ENCODE results near the gene RFC2.
A peak's percentile ranks its signal among the peaks of the same experiment; 100 is the strongest.
"Not testable (repeated sequence)": the region's sequence is repeated elsewhere in the genome, so short reads cannot be mapped to it uniquely, and the experiment has no call there.

The RFC2 gene

GRCh38 chr7:74256491-74257408, 2.6 kb upstream of the RFC2 start:
- Histone ChIP-seq H3K27ac (ENCODE audit: low read depth, low read length) (no peak overlapping the region), H3K4me3 (ENCODE audit: low read depth in 1 of 2, low read length in 2 of 2) (no peak overlapping the region), H3K27me3 (ENCODE audit: control insufficient read depth in 1 of 2, insufficient read depth in 2 of 2, low read length in 2 of 2) (no peaks in the 10 kb centered on the region), H3K9me3 (ENCODE audit: low read length) (no peaks in the 10 kb centered on the region), H3K4me1 (ENCODE audit: insufficient read depth, low read length) (peaks cover 12% of the 10 kb centered on the region), H3K9ac (ENCODE audit: low read length) (no peak overlapping the region), H3K36me3 (ENCODE audit: insufficient read depth, low read length) (no peaks in the 10 kb centered on the region)

DNA sequence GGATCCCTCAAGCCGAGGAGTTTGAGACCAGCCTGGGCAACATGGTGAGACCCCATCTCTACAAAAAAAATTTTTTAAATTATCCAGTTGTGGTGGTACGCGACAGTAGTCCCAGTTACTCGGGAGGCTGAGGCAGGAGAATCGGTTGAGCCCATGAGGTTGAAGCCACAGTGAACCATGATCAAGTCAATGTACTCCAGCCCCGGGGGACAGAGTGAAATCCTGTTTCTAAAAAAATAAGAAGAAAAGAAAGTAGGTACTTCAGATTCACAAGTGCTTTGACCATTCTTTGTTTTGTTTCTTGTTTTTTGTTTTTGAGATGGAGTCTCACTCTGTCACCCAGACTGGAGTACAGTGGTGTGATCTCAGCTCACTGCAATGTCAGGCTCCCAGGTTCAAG, 1.3 kb upstream of the RFC2 start:
- H3K36me3 ChIP-seq (ENCODE audit: insufficient read depth, low read length); H3K9ac ChIP-seq (ENCODE audit: low read length); H3K4me3 ChIP-seq (ENCODE audit: low read depth in 1 of 2, low read length in 2 of 2); H3K9me3 ChIP-seq (ENCODE audit: low read length); H3K27me3 ChIP-seq (ENCODE audit: control insufficient read depth in 1 of 2, insufficient read depth in 2 of 2, low read length in 2 of 2): not testable (repeated sequence)
- peaks cover 12% of the 10 kb centered on the region for H3K4me1 ChIP-seq (ENCODE audit: insufficient read depth, low read length)
- peak overlapping the region; percentile 79 for H3K27ac ChIP-seq (ENCODE audit: low read depth, low read length)

- peak overlapping the region; percentile 79 for H3K27ac ChIP-seq (ENCODE audit: low read depth, low read length)
- peak overlapping the region; percentile 85 to 93 for H3K4me3 ChIP-seq (ENCODE audit: low read depth in 1 of 2, low read length in 2 of 2)
- H3K9me3 ChIP-seq (ENCODE audit: low read length), result no peaks in the 10 kb centered on the region
- peaks cover 12% of the 10 kb centered on the region for H3K4me1 ChIP-seq (ENCODE audit: insufficient read depth, low read length)
- H3K9ac ChIP-seq (ENCODE audit: low read length), result peak overlapping the region; percentile 45
- H3K27me3 ChIP-seq (ENCODE audit: control insufficient read depth in 1 of 2, insufficient read depth in 2 of 2, low read length in 2 of 2), result no peaks in the 10 kb centered on the region
- no peaks in the 10 kb centered on the region for H3K36me3 ChIP-seq (ENCODE audit: insufficient read depth, low read length)
Measured at GRCh38 chr7:74254858-74255379, 720 bp upstream of the RFC2 start.

DNA sequence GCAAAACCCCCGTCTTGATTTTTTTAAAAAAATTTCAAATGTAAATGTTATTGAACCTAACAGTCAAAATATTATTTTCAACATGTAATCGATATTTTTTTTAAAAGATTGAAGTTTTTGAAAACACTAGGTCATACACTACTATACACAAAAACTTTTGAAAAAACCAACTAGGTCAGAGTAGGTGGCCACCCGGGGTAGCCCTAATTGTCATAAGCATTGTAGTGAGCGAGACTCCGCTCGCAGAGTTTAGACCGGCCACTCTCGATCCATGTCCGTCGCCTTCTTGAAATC, 417 bp downstream of the RFC2 start:
- Histone ChIP-seq H3K9me3 (ENCODE audit: low read length) (no peaks in the 10 kb centered on the region), H3K9ac (ENCODE audit: low read length) (peak overlapping the region; percentile 66), H3K27ac (ENCODE audit: low read depth, low read length) (peak overlapping the region; percentile 79), H3K36me3 (ENCODE audit: insufficient read depth, low read length) (peaks cover 5% of the 10 kb centered on the region), H3K4me3 (ENCODE audit: low read depth in 1 of 2, low read length in 2 of 2) (peak overlapping the region; percentile 85 to 93), H3K27me3 (ENCODE audit: control insufficient read depth in 1 of 2, insufficient read depth in 2 of 2, low read length in 2 of 2) (no peaks in the 10 kb centered on the region), H3K4me1 (ENCODE audit: insufficient read depth, low read length) (peaks cover 12% of the 10 kb centered on the region)

GRCh38 chr7:74253331-74253730, 868 bp downstream of the RFC2 start:
- H3K9me3 ChIP-seq (ENCODE audit: low read length), result no peaks in the 10 kb centered on the region
- peaks cover 12% of the 10 kb centered on the region for H3K4me1 ChIP-seq (ENCODE audit: insufficient read depth, low read length)
- H3K27me3 ChIP-seq (ENCODE audit: control insufficient read depth in 1 of 2, insufficient read depth in 2 of 2, low read length in 2 of 2), result no peaks in the 10 kb centered on the region
- H3K36me3 ChIP-seq (ENCODE audit: insufficient read depth, low read length), result peaks cover 6% of the 10 kb centered on the region
- no peak overlapping the region for H3K27ac ChIP-seq (ENCODE audit: low read depth, low read length)
- H3K4me3 ChIP-seq (ENCODE audit: low read depth in 1 of 2, low read length in 2 of 2), result peak overlapping the region; percentile 85 to 93
- no peak overlapping the region for H3K9ac ChIP-seq (ENCODE audit: low read length)

GRCh38 chr7:74252893-74253292, 1.3 kb downstream of the RFC2 start:
- Histone ChIP-seq H3K4me3 (ENCODE audit: low read depth in 1 of 2, low read length in 2 of 2) (peak overlapping the region in 1 of 2 donors; percentile 93), H3K4me1 (ENCODE audit: insufficient read depth, low read length) (peaks cover 12% of the 10 kb centered on the region), H3K27me3 (ENCODE audit: control insufficient read depth in 1 of 2, insufficient read depth in 2 of 2, low read length in 2 of 2) (no peaks in the 10 kb centered on the region), H3K9me3 (ENCODE audit: low read length) (no peaks in the 10 kb centered on the region), H3K9ac (ENCODE audit: low read length) (no peak overlapping the region), H3K27ac (ENCODE audit: low read depth, low read length) (no peak overlapping the region), H3K36me3 (ENCODE audit: insufficient read depth, low read length) (peaks cover 6% of the 10 kb centered on the region)

- not testable (repeated sequence) for H3K36me3 ChIP-seq (ENCODE audit: insufficient read depth, low read length); H3K4me1 ChIP-seq (ENCODE audit: insufficient read depth, low read length); H3K9ac ChIP-seq (ENCODE audit: low read length); H3K27me3 ChIP-seq (ENCODE audit: control insufficient read depth in 1 of 2, insufficient read depth in 2 of 2, low read length in 2 of 2); H3K4me3 ChIP-seq (ENCODE audit: low read depth in 1 of 2, low read length in 2 of 2); H3K9me3 ChIP-seq (ENCODE audit: low read length); H3K27ac ChIP-seq (ENCODE audit: low read depth, low read length)
Measured at GRCh38 chr7:74249058-74249457, 5.1 kb downstream of the RFC2 start.

DNA sequence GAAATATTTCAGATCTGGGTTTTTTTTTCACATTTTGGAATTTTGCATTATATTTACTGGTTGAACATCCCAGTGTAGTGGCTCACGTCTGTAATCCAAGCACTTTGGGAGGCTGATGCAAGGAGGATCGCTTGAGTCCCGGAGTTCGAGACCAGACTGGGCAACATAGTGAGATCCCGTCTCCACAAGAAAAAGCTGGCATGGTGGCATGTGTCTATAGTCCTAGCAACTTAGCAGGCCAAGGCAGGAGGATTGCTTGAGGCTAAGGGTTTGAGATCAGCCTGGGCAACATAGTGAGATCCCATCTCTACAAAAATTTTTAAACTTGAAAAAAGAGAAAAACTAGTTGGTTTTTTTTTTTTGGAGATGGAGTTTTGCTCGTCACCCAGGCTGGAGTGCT, 6.0 kb downstream of the RFC2 start:
- no peak overlapping the region for H3K4me3 ChIP-seq (ENCODE audit: low read depth in 1 of 2, low read length in 2 of 2)
- peaks cover 10% of the 10 kb centered on the region for H3K36me3 ChIP-seq (ENCODE audit: insufficient read depth, low read length)
- H3K9me3 ChIP-seq (ENCODE audit: low read length), result no peaks in the 10 kb centered on the region
- no peak overlapping the region for H3K9ac ChIP-seq (ENCODE audit: low read length)
- H3K27me3 ChIP-seq (ENCODE audit: control insufficient read depth in 1 of 2, insufficient read depth in 2 of 2, low read length in 2 of 2), result no peaks in the 10 kb centered on the region
- peaks cover under 1% of the 10 kb centered on the region for H3K4me1 ChIP-seq (ENCODE audit: insufficient read depth, low read length)
- H3K27ac ChIP-seq (ENCODE audit: low read depth, low read length), result no peak overlapping the region

- H3K27ac ChIP-seq (ENCODE audit: low read depth, low read length), result no peak overlapping the region
- no peak overlapping the region for H3K4me3 ChIP-seq (ENCODE audit: low read depth in 1 of 2, low read length in 2 of 2)
- no peaks in the 10 kb centered on the region for H3K27me3 ChIP-seq (ENCODE audit: control insufficient read depth in 1 of 2, insufficient read depth in 2 of 2, low read length in 2 of 2)
- no peaks in the 10 kb centered on the region for H3K4me1 ChIP-seq (ENCODE audit: insufficient read depth, low read length)
- H3K36me3 ChIP-seq (ENCODE audit: insufficient read depth, low read length), result peaks cover 20% of the 10 kb centered on the region
- H3K9me3 ChIP-seq (ENCODE audit: low read length), result no peaks in the 10 kb centered on the region
- no peak overlapping the region for H3K9ac ChIP-seq (ENCODE audit: low read length)
Measured at GRCh38 chr7:74246497-74246896, 7.7 kb downstream of the RFC2 start.

DNA sequence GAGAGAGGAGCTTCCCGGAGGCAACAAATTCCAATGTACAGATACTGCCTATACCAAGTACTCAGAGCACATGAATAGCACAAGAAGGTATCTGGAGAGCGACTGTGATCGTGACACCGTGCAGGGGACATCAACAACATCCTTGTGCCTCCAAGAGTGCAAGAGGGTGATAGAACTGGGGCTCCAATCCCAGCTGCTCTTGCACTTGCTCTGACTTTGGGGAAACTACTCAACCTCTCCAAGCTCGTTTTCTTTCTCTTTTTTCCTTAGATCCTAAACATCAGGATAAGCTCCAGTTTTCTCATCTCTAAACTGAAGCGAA, 12.1 kb downstream of the RFC2 start:
- H3K4me3 ChIP-seq (ENCODE audit: low read depth in 1 of 2, low read length in 2 of 2), result no peak overlapping the region
- H3K27me3 ChIP-seq (ENCODE audit: control insufficient read depth in 1 of 2, insufficient read depth in 2 of 2, low read length in 2 of 2), result no peaks in the 10 kb centered on the region
- no peak overlapping the region for H3K27ac ChIP-seq (ENCODE audit: low read depth, low read length)
- no peaks in the 10 kb centered on the region for H3K9me3 ChIP-seq (ENCODE audit: low read length)
- H3K36me3 ChIP-seq (ENCODE audit: insufficient read depth, low read length), result peaks cover 39% of the 10 kb centered on the region
- H3K4me1 ChIP-seq (ENCODE audit: insufficient read depth, low read length), result no peaks in the 10 kb centered on the region
- no peak overlapping the region for H3K9ac ChIP-seq (ENCODE audit: low read length)

DNA sequence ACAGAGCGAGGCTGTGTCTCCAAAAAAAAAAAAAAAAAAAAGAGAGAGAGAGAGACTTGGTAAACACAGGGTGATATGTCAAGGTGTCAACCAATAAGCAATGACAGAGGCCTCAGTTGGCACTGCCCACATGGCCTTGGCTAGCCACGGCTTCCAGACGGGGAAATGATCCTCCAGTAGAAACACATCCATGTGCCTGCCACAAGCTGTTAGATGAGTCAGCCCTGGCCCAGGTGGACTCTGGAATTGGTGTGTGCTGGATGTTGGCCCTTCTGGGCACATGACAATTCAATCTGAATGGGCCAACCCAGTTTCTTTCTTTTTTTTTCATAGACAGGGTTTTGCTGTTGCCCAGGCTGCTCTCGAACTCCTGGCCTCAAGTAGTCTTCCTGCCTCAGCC, 13.7 kb downstream of the RFC2 start:
- Histone ChIP-seq H3K9me3 (ENCODE audit: low read length) (no peaks in the 10 kb centered on the region), H3K9ac (ENCODE audit: low read length) (no peak overlapping the region), H3K27ac (ENCODE audit: low read depth, low read length) (no peak overlapping the region), H3K36me3 (ENCODE audit: insufficient read depth, low read length) (peaks cover 46% of the 10 kb centered on the region), H3K4me3 (ENCODE audit: low read depth in 1 of 2, low read length in 2 of 2) (no peak overlapping the region), H3K27me3 (ENCODE audit: control insufficient read depth in 1 of 2, insufficient read depth in 2 of 2, low read length in 2 of 2) (no peaks in the 10 kb centered on the region), H3K4me1 (ENCODE audit: insufficient read depth, low read length) (no peaks in the 10 kb centered on the region)

DNA sequence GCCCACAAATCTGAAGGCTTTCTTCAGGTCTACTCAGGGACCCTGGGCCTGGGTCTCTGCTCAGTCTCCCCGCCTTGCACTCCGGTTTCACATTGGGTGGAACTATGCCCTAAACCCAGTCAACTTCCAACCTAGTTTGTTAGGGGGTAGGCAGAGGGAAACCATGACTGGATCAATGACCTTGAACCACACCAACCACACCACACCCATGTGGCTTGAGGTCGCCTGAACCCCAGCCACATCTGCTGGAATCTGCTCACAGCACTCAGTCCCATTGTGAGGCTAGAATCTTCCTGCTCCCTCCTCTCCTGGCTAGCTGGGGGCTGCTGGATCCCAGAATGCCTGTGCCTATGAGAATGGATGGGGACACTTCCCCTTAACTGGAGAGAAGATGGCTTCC, 17.9 kb downstream of the RFC2 start:
- H3K9ac ChIP-seq (ENCODE audit: low read length), result no peak overlapping the region
- H3K9me3 ChIP-seq (ENCODE audit: low read length), result no peaks in the 10 kb centered on the region
- H3K27me3 ChIP-seq (ENCODE audit: control insufficient read depth in 1 of 2, insufficient read depth in 2 of 2, low read length in 2 of 2), result no peaks in the 10 kb centered on the region
- no peaks in the 10 kb centered on the region for H3K4me1 ChIP-seq (ENCODE audit: insufficient read depth, low read length)
- no peak overlapping the region for H3K27ac ChIP-seq (ENCODE audit: low read depth, low read length)
- H3K36me3 ChIP-seq (ENCODE audit: insufficient read depth, low read length), result peaks cover 40% of the 10 kb centered on the region
- H3K4me3 ChIP-seq (ENCODE audit: low read depth in 1 of 2, low read length in 2 of 2), result no peak overlapping the region
